ENCODE measurements around the gene PARVA.

- TF ChIP-seq EP300 (IDR thresholded peaks at IDR 0.05) = no peak
- TF ChIP-seq POLR2AphosphoS5 (IDR thresholded peaks at IDR 0.05) = no peak
- TF ChIP-seq POLR2A (IDR thresholded peaks at IDR 0.05) = no peak
Measured at GRCh38 chr11:12577725-12578644, 200.6 kb downstream of the PARVA start.

All from sigmoid colon (tissue), 4 donors.